Measurements from ENCODE around the gene RNF212B. TPM values are rescaled to one million over a fixed set of nuclear protein-coding genes. Genes with fewer than 3 reads are reported as not detected.

The RNF212B gene, protein sequence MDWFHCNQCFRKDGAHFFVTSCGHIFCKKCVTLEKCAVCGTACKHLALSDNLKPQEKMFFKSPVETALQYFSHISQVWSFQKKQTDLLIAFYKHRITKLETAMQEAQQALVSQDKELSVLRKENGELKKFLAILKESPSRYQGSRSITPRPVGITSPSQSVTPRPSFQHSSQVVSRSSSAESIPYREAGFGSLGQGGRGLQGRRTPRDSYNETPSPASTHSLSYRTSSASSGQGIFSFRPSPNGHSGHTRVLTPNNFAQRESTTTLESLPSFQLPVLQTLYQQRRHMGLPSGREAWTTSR
- total RNA-seq: not detected in 2 replicates

DNA sequence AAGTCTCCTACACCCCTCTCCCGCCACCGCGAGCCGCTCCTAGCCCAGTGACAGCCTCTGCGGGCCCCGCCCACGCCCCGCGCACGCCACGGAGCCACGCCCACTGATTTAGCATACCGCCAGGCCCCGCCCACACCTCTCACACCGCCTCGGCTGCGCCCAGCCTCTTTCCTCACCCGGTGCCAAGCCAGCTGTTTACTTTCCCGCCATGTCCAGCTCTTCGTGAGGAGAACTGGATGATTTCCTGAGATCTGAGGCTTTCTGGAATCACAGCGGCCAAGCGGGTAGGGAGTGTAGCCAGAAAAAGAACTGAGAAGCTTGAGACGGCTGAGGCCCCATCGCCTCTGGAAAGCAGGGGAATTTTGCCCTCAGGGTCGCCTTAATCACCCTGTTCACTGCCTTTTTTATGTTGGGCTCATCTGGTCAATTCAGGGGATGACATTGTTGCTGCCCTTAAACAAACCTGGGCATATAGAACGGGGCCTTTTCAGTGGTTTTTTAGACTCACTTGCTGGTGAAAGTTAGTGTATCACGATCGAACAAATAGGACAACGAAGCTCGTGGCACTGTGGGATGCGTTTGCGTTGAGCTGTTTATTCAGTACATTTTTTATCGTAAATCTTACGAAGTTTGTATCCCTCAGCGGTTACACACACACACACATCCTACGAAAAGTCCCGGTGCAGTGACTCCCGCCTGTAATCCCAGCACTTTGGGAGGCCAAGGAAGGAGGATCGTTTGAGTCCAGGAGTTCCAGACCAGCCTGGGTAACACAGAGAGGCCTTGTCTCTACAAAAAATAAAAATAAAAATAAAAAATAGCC, at the start of gene RNF212B:
RNF212B (plus strand) TSS at position 165 of the 823 bp plus-strand sequence. CDS start 2,410 bp downstream, outside the sequence.

DNA sequence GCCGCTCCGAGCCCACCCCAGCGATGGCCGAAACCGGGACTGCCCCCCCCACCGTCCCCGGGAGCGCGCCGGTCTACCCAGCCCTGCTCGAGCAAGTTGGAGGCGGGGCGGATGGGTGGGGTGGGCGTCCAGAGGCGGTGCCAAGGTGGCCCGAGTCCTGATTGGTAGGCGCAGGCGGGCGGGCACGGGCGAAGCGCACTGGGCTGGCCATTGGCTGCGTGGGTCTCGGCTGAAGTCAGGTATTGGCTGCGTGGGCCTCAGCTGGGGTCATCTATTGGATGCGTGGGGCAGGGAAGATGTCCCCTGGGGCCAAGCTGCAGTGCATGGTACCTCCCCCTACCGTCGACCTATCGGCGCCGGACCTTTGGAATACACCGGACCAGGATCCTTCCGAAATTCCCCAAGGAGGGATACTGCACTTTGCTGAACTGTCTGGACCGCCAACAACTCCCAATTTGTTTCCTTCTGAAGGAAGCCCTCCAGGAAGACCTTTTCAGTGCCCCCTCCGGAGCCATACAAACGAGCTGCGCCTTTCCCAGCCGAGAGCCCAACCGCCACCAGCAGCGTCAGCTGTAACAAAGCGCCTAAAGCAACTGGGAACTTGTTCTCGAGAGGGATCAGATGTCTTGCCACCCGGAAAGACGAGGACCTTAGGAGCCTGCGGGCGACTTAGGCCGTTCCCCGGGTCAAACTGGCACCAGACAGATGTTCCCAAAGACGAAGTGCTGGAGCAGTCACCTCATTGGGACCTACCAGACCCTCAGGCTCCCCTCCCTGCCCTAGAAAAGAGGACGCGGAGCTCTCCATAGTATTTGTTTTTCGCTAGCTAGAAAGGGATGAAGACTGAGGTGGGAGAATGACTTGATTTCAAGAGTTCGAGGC, 48.5 kb downstream of the RNF212B start, which contains the start of gene HOMEZ:
HOMEZ (minus strand) TSS at position 113 of the 882 bp plus-strand sequence. CDS start 180 bp downstream, outside the sequence.

DNA sequence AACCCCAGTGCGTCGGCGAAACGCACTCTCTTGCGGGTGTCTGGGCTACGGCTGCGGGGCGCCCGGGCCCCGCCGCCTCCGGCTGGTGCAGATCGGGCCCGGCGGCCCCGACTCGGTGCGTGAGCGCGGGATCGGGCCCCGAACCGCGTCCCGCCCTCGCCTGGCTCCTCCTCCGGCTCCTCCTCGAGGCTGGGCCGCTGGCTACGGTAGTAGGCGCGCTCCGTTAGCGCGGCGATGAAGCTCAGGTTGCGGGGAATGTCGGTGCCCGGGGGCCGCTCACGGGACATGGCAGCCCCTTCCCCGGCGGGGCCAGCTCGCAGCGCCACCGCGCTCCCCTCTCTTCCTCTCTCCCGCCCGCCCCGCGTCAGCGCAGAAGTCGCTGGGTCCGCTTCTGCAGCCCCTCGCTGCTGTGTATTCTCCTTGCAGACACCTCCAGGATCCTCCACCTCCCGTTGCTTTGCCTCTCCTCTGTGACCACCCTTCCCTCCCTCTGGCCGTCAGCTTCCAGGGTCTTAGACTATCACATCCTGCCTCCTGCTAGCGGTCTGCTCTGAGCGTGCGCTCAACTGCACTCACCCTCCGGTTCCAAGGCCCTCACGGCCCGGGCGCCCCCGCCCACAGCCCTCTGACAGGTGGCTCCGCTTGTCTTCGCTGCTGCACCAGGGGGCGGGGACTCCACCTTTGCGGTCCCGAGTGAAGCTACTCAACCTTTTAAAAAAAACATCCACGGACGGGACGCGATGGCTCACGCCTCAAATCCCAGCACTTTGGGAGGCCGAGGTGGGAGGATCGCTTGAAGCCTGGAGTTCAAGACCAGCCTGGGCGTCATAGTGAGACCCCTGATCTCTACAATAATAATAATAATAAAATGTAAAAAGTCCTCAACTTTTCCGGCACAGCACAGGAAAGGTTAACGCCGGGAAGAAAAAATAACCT, 64.8 kb downstream of the RNF212B start, which contains the start of gene PPP1R3E:
PPP1R3E (minus strand) TSS at position 570 of the 936 bp plus-strand sequence; CDS start at position 287, 283 bp downstream.

DNA sequence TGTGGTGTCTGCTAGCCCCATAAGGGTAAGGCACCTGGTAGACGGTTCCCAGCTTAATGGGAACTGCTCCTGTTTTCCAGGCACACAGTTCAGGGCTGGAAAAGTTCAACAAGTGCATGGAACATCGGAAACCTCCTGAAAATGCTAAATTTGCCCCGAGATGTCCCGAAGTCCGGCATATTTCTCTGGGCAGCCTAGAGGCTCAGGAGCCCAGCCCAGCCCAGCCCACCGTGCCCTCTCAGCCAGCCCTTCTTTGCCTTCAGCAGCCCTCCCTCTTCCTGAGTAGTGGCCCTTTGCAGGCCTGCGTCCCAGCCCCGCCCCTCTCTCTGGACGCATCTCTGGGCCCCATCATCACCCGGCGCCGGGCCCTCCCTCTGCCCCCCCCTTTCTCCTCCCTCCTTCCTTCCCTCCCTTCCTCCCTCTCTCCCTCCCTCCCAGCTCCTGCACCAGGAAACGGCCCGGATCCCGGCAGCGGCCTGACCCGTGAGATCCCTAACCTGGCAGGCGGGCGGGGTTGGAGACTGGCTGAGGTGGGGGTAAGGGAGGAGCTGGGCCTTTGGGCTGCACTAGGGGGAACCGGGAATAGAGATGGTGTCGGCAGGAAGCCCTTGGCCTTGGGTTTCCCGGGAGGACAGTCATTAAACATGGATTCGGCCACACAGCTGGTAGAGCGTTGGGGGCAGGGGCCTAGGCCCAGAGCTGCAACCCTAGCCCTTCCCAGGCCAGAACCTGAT, 68.8 kb downstream of the RNF212B start, which contains the start of gene BCL2L2:
BCL2L2 (plus strand) TSS at position 422 of the 734 bp plus-strand sequence. CDS start 935 bp downstream, outside the sequence.

DNA sequence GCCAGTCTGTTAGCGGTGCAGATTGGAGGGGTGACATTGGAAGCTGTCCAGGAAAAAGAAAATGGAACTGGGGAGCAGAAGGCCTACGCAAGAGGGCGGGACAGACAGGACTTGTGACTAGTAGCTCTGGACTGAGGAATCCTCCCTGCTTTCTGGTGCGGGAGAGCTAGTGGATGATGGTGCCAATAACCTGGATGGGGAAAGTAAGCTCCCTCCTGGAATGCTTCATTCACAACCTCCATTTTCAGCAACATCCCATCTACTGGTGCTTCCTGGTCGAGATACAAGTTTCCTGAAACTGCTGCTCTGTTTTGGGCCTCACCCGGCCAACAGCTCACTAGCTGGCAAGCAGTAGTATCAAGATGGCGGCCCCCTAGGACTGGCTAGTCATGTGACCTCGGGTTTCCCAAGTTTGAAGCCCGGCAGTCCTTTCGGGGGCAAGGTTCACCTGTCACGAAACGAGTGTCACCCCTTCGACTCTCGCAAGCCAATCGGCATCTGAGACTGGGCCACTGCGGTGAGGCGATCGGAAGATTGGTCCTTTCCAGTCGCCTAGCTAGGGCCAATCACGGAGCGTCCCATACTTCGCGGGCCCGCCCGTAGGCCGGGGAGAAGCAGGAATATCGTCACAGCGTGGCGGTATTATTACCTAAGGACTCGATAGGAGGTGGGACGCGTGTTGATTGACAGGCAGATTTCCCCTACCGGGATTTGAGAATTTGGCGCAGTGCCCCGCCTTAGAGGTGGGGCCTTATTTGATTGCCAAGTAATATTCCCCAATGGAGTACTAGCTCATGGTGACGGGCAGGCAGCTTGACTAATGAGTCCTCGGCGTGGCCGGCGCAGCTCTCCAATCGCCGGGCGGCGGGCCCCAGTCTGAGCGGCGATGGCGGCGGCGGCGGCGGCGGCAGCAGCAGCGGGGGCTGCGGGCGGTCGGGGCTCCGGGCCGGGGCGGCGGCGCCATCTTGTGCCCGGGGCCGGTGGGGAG, 83.1 kb downstream of the RNF212B start, which contains the start of gene PABPN1:
PABPN1 (plus strand) TSS at position 874 of the 988 bp plus-strand sequence; CDS start at position 887, 13 bp downstream.

Other genes with a start within 250 kb of the RNF212B start
- 5.4 and 14.7 TPM in 2 replicates for gene C14orf93, start 227.8 kb upstream of the RNF212B start, total RNA-seq
- 250 and 297 TPM in 2 replicates for gene PSMB5, start 203.0 kb upstream of the RNF212B start, total RNA-seq
- not detected in 2 replicates for gene PSMB11, start 195.7 kb upstream of the RNF212B start, total RNA-seq
- 2.2 and 3.5 TPM in 2 replicates for gene CDH24, start 180.4 kb upstream of the RNF212B start, total RNA-seq
- gene ACIN1, start 142.8 kb upstream of the RNF212B start, total RNA-seq: 47.5 and 55.5 TPM in 2 replicates
- gene C14orf119, start 142.4 kb upstream of the RNF212B start, total RNA-seq: 31.9 and 46.3 TPM in 2 replicates
- not detected in 2 replicates for gene CIROP, start 132.9 kb upstream of the RNF212B start, total RNA-seq
- not detected in 2 replicates for gene CEBPE, start 118.7 kb upstream of the RNF212B start, total RNA-seq
- gene SLC7A8, start 54.3 kb upstream of the RNF212B start, total RNA-seq: 4.3 and 9.8 TPM in 2 replicates
- gene HOMEZ, start 48.2 kb downstream of the RNF212B start, total RNA-seq: 5.7 and 12.3 TPM in 2 replicates
- gene PPP1R3E, start 64.9 kb downstream of the RNF212B start, total RNA-seq: 3.5 and 6.6 TPM in 2 replicates
- gene BCL2L2, start 68.9 kb downstream of the RNF212B start, total RNA-seq: 10.5 and 16.2 TPM in 2 replicates
- 38.5 and 55.7 TPM in 2 replicates for gene PABPN1, start 83.5 kb downstream of the RNF212B start, total RNA-seq
- gene SLC22A17, start 115.0 kb downstream of the RNF212B start, total RNA-seq: 23.2 and 24.8 TPM in 2 replicates
- gene EFS, start 127.2 kb downstream of the RNF212B start, total RNA-seq: 8.6 and 12.9 TPM in 2 replicates
- not detected in 2 replicates for gene IL25, start 134.9 kb downstream of the RNF212B start, total RNA-seq
- gene CMTM5, start 139.1 kb downstream of the RNF212B start, total RNA-seq: not detected in 2 replicates
- not detected in 2 replicates for gene MYH6, start 170.3 kb downstream of the RNF212B start, total RNA-seq
- gene MYH7, start 197.7 kb downstream of the RNF212B start, total RNA-seq: 2.3 TPM in 1 of 2 replicates, not detected in the other
- gene NGDN, start 231.8 kb downstream of the RNF212B start, total RNA-seq: 20.4 and 23.9 TPM in 2 replicates

Measured in pericardium fibroblast (primary cell).